ENCODE data around the gene NAA10.

NAA10 gene

DNA sequence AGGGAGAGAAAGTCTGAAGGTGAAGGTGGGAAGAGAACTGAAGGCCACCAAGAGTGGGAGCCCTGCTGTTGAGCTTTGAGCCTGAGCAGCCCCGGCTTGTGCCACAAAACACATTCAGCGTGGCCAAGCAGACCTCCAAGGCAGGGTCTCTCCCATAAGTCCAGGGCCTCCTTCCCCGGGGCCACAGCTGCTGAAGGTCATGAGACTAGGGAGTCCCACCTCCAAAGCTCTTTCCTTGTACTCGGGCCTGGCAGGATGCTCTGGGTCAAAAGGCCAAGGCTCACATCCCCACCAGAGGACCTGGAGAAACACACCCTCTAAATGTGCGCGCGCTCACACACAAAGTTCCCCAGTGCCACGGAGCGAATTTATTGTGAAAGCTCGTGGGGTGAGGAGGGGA lies 5.3 kb downstream of the NAA10 start:
- DNase-seq (ENCODE audit: low read depth) = no peak

DNA sequence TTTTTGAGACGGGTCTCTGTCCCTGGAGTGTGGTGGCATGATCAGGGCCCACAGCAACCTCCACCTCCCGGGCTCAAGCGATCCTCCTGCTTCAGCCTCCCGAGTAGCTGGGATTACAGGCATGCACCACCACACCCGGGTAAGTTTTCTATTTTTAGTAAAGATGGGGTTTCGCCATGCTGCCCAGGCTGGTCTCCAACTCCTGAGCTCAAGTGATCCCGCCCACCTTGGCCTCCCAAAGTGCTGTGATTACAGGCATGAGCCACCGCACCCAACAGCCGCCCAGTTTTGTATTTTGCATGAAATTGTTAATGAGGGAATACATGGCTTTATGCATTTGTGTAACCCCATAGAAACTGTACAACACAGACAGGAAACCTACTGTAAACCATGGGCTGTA lies 6.0 kb downstream of the NAA10 start:
- DNase-seq (ENCODE audit: low read depth) = no peak

DNA sequence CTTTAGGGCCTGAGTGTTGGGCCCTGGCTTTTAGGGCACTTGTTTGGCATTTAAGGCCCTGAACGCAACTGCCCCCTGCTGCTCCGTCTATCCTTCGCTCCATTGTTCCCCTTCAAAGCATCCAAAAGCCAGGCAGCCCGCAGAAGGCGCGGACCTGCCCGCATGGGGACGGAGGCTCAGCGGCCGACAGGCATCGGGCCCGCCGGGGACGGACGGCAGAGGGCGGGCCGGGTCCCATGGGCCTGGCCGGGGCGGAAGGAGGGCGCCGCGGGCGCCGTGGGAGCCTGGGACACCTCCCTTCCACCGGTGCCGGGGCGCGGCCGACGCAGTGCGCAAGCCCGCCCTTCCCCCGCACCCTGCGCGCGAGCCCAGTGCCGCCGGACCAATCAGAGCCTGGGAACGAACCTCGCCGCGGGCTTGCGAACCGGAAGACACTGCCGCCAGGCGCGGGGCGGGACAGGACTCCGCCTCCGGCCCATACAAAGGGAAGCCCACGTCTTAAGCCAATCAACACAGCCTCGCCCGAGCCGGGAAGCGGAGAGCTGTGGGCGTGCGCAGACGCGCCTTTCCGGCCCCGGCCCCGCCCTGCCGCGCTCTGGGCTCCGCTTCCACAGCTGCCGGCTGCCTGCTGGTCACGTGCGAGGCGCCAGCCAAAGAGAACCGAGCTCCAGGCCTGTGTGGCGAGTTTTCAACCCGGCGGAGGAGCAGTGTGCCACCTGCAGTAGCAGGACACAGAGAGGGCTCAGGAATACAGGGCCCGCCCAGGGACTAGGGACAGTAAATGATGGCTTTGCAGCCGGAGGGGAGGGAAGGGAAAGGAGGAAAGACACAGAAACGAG lies 6.7 kb downstream of the NAA10 start:
- peak; percentile 90 for DNase-seq (ENCODE audit: low read depth)

DNA sequence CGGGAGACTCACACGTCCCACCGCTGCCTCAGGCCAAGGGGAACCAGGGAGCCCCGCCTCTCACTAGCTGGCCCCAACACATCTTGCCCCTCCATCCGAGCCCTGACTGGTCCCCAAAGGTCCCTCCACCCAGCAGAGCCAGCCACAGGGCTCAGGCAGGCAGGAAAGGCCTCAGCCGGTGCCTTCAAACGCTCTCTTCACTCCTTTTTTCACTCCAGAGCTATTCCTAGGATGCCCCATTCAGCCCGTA lies 7.2 kb downstream of the NAA10 start:
- no peak for DNase-seq (ENCODE audit: low read depth)

DNA sequence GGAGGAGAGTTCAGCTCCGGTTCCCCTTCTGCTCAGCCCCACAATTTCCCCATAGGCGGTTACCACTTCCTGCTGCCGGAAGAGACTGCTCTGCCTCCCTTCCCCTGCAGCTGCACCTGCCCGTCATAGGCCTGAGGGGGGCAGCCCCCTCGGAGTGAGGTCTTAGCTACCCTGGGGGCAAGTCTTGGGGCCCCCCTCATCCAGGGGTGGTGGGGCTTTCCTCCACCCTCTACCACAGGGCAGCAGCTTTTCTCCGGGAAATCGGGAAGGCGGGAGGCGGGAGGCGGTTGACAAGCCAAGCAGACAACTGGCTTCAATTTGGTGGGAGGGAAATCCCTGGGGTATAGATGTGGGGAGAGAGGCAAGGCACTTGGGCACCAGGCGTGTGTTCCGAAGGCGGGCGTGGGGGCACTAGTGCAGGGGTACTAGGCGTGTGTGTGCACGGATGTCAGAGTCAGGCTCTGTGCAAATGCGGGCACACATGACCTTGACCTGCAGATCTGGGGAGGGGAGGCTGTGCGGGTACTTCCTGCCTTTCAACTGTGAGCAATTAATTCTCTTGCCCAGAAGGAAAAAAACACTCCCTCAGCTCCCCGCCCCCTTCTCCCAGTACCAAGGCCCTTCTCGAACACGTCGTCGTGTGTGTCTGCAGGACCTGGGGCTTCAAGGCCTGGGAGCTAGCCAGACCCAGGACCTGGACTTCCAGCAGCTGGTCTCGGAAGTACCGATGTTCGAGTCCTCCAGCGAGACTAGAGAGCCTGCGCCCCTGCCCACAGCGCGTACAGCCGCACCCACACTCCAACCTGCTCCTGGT lies 7.8 kb downstream of the NAA10 start:
- peak; percentile 59 for DNase-seq (ENCODE audit: low read depth)

DNA sequence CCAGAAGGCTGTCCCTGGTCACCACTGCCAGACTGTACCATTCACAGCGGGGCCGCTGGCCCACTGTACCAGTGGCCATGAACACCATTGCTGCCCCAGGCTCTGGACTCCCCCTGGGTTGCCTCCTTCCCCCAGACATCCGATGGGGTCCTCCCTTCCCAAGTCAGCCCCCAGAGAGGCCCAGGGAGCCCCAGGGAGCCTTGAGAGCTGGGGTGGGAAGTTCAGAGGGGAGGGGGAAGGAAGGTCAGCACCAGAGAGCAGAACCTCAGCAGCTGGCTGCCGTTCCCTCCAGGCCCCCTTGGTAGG lies 8.3 kb downstream of the NAA10 start:
- DNase-seq (ENCODE audit: low read depth) = no peak

DNA sequence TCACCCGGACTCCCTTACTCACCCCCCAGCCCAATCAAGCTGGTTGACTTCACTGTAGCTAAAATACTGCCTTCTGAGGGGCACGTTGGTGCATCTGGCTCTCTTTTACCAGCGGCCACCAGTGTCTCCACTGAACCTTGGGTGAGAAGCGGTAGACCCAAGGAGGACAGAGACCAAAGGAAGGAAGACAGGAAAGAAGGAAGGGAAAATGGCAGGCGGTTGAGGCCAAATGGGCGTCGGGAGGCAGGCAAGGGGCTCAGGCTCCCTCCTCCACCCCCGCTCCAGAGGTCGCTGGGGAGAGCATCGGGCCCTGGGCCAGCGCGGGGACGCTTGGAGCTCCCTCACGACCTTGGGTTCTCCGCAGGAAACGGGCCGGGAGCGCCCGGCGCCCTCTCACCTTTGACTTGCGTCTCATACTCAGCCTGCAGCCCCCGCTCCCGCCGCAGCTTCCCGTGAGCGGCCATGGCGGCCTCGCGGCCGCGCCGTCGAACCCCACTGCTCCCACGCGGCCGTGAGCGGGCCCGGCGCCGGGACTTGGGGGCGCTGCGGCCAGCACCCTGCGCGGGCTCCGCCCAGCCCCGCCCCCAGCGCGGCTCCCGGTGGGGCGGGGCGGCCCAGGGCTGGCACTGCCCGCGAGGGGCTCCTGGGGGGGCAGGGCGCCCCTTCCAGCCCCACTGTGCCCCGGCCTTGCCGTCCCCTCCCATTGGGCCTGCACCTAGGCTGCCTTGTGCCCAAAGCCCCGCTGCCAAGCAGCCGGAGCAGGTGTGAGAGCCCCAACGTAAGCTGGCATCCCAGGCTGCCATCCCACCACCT lies 8.9 kb downstream of the NAA10 start, which contains the start of gene ARHGAP4:
ARHGAP4 (minus strand) TSS at position 526 of the 813 bp plus-strand sequence; CDS start at position 464, 62 bp downstream.
- peak; percentile 61 for DNase-seq (ENCODE audit: low read depth)

DNA sequence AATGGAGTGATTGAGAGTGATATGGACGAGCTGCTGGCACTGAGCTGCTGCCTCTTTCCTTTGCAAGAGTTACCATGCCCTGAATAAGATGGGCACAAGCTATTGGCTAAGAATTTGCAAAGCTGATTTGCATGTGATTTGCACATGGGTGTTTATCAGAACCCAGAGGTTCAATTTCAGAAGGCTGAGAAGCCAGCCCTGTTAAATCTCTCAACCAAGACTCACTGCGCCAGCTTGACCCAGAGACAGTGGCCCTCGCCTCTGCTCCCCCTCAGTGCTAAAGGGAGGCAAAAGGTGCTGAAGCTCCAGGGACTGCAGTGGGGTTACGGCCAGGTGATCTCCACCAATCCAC lies 9.5 kb downstream of the NAA10 start:
- no peak for DNase-seq (ENCODE audit: low read depth)

DNA sequence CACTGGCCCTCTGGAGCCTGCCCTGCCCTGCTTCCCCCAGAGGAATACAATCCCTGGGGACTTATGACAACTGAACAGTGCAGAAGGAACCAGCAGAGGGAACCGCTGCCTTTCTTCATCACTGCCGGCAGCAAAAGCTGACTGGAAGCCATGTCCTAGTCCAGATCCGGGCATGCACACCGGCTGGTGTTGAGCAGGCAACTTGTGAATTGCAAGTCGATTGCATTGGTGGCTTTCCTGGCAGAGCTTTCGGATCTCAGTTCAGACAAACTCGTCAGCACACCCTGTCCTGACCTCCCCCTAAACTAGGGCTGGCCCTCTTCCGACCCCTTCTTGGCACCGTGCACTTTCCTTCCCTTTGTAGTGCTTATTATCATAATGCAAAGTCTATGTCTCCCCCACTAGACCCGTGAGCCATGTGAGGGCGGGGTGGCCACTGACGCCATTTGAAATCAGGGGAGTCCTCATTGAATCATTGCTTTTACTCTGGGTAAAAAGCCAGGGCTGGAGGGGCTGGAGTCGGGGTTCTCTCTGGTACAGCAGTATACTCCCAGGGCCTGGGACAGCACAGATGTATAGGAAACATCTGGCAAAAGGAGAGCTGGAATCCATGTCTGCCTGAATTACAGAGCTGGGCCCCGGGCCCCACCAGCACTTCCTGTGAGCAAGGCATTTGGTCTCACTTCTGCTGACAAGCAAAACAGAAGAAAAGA lies 10.5 kb downstream of the NAA10 start:
- no peak for DNase-seq (ENCODE audit: low read depth)

DNA sequence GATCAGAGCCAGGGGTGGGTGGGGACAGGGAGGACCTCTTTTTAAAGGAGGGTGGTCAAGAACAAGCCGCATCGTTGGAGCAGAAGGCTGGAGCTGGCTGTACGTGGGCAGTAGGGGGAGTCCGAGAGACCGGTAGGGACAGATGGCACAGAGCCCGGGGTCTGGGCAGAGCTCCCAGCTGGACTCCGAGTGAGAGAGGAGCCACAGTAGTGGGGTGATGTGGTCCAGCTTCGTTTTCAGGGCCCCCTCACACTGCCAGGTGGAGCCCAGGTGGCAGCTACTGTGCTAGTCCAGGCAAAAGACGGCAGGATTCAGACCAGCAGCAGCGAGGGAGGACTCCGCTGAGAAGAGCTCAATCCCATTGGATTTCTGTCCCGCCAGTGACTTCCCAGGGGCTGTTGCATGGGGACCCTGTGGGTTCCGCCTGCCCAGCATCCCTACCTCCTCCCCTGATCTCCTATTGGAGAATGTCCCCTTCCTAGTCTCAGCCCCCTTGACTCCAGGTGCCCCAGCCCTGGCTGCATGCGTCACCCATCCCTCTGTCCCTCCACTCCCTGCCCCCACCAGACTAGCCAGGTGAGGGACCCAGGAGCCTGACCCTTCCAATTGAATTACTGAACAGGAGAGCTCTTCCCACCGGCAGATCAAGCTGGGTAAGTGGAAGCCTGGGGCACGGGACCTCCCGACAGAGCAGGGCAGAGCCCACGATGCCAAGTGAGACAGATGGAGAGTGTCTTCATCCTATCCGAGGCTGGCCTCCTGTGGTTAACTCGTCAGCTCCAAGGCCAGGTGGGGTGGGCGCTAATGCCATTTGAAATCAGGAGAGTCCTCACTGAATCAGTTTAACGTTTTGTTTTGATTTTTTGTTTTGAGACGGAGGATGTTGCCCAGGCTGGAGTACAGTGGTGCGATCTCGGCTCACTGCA lies 11.6 kb downstream of the NAA10 start:
- DNase-seq (ENCODE audit: low read depth) = no peak

DNA sequence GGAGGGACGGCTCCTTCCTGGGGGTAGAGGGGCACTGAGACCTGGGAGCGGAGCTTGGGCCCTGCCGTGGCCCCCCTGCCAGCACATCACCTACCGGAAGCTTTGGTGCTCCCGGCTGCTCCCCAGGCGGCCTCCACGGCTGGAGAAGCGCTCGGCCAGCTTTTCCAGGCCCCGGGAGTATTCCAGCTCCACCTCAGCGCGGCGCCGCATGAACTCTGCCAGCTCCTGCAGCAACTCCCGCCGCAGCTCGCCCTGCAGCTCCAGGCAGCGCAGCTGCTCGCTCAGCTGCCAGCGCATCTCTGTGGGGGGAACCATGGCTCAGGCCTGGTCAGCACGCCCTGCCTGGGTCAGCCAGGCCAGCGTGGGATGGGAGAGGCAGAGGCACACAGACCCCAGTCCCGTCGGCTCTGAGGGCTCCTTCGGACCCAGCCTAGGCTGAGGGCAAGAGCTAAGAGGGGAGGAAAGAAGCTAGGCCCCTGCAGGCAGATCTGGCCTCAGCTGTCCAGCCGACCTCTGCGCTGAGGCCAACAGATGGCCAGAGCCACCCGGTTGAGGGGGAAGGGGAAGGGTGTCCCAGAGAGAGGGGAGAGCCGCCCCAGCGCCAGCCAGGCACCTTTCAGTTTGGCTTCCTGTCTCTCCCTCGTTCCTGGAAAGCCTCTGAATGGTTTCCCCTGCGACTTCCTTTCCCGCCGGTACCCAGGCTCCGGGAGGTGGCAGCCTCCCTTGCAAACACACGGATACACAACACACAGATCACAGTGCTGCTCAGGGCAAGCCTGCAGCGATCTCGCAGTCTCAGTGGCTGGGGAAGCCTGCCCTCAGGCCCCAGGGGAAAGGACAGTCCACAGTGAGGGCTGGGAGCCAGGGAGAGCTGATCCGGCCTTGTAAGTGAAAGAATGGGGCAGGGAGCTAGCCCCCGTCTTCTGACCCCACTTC lies 13.1 kb downstream of the NAA10 start:
- DNase-seq (ENCODE audit: low read depth) = no peak

DNA sequence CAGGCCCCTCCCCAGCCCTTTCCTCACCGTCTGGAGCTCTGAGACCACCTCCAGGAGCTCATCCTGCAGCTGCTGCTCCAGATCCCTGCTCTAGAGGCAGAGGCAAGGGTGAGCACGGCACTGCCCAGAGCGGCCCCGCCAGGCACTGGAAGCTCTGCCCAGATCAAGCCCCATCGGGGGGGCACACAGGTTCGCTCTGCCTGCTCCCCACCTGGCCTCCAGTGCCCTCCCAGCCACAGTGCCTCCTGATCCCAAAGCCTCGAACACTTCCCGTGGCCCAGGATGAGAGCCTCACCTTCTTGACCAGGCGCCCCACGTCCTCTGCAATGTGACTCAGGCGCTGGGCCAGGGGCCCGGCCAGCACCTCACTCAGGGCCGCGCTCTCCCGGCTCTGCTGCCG lies 13.8 kb downstream of the NAA10 start:
- no peak for DNase-seq (ENCODE audit: low read depth)

DNA sequence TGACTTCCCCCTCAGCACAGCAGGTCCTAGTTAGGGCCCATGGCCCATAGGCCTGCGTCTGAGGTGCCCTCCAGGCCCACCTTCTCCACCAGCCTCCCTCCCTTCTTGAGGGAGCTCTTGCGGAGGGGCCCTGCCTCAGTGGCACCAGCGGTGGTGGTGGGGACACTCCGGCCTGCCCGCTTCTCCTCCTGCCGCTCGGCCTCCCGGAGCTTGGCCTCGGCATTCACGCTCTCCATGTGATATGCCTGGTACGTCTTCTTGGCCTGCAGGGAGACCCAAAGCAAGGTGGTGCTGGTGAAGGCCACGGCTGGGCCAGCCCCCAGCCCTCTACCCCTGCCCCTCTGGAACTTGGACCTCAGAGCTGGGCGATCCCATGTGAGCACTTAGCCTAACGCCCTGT lies 14.3 kb downstream of the NAA10 start:
- no peak for DNase-seq (ENCODE audit: low read depth)

DNA sequence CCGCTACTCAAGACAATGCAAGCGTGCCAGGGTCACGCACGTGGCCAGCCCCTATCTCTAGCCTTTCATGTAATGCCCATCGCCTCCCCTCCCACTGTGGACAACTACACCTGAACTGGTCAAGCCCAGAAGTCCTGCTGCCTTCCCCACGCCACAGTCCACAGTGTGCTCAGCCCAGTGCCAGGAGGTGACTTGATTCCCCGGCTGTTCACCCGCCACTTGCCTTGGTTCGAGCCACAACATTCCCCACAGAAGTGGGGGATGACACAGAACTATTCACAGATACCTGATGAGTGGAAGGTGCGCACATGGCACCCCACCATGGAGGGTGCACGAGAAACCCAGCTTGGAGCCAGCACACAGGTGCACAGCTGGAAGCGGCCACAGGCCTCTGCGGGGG lies 15.6 kb downstream of the NAA10 start:
- DNase-seq (ENCODE audit: low read depth) = no peak

DNA sequence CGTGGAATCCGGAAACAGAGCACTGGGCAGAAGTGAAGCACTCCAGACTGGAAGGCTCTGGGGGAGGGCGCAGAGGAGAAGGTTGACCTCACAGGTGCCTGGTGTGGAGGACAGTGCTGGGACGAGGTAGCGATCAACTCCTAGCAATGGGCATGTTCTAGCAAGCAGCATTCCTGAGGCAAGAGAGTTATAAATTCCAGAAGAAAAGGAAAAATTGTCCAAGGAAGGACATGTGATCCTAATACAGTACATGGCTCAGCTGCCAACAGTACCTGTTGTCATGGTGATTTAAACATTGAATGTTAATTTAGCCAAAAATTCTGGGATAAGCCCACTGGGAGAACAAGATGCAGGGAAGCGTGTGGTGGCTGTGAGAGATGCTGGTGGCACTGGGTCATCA lies 17.0 kb downstream of the NAA10 start:
- DNase-seq (ENCODE audit: low read depth) = no peak

DNA sequence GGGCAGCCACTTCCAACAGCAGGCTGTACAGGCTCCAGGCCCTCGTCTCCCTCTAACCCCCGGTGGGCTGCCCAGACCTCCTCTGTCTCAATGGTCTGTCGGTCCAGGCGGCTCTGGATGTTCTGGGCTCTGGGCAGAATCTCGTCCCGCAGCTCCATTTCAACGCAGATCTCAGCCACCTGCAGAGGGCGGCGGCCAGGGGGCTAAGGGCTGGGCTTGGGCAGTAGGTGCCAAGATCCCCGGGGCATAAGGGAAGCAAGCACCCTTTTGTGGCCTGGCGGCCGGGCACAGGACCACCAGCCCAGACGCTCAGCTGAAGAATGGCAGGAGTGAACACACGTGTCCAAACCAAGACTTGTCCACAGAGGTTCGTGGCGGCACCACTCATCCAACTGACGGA lies 21.1 kb downstream of the NAA10 start:
- no peak for DNase-seq (ENCODE audit: low read depth)

DNA sequence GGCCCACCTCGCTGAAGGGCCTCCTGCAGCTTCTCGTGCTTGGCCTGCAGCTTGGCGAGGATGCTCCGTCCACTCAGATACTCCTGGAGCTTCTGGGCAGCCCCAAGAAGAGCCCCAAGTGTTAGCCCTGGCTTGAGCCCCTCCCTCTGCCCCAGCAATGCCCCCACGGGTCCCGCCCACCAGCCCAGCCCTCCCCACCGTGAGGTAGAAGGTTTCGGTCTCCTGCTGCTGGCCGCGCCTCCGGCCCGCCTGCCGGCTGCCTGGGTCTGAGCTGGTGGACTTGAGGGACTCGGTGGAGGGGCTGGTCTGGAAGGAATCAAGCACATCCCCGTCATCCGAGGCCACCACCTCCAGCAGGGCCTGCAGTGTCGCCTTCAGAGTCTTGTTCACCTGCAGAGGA lies 21.6 kb downstream of the NAA10 start:
- DNase-seq (ENCODE audit: low read depth) = no peak

DNA sequence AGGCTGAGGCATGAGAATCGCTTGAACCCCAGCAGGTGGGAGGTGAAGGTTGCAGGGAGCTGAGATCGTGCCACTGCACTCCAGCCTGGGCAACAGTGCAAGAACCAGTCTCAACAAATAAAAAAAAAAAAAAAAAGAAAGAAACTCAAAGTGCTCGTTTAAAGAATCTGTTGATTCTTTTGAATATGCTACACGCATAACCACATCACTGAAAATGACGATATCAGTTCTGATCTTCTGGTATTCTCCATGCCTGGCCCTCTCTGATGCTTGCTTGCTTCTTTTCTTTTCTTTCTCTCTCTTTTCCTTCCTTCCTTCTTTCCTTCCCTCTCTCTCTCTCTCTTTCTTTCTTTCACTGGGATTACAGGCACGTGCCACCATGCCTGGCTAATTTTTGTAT lies 23.0 kb downstream of the NAA10 start:
- no peak for DNase-seq (ENCODE audit: low read depth)

DNA sequence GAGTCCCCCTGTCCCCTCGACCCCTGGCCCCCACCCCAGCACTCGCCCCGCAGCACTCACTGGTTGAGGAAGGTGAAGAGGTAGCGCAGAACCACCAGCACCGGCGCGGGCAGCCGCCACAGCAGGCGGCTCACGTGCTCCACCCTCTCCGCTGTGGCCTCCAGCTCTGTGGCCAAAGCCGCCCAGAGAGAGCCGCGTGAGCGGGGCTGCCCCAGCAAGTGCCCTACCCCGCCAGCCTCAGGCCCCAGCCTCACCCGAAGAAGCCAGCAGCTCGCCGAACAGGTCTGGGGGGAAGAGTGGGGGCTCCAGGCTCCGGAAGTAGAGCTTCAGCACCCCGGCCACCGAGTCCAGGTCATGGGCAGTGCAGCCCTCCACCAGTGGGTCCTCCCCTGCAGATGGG lies 24.4 kb downstream of the NAA10 start:
- no peak for DNase-seq (ENCODE audit: low read depth)

DNA sequence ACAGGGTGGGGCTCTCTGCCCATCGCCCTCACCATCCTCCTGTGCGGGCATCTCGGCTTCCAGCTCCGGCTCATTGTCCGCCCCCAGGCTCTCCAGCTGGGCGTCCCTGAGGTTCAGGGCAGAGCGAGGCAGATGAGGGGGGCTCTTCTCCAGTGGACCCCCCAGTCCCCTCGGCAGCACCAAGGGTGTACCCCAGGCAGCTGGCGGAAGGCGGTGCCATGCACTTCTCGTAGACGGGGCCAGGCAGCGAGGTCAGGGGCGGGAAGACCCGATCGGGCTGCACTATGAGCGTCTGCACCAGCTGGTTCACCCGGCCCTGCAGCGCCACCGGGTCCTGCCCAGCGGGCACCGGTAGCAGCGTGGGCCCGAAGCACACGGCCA lies 24.9 kb downstream of the NAA10 start:
- DNase-seq (ENCODE audit: low read depth) = no peak
